Omental fat pad (tissue), 4 donors: ENCODE results near the gene TOX2. TPM values are rescaled to one million over a fixed set of nuclear protein-coding genes. Genes with fewer than 3 reads are reported as not detected.

Source experiments
- ATAC-seq: fragments of 150-250 bp; one replicate; pipeline ENCODE4 v1.9.1; 2016; ENCODE audit warnings: mild to moderate bottlenecking, moderate library complexity; ENCODE audit not compliant: low FRiP score
- DNase-seq: peaks from one replicate; pipeline ENCODE4 v3.0.0-alpha.2; 2019; ENCODE audit warnings: low spot score
- CTCF ChIP-seq, 3 donors: fragments of 450-650 bp; IDR thresholded peaks; one replicate each; pipeline ENCODE4 v1.5.1; 2016 to 2017; ENCODE audit warnings: antibody characterized with exemption in 3 of 3, mild to moderate bottlenecking in 3 of 3, moderate library complexity in 2 of 3
- total RNA-seq, 4 donors: library from RNA; depleted of rRNA; stranded (reverse); fragments of >200 nt; gene quantifications; one replicate each; pipeline ENCODE4 v1.1.0, GENCODE V29; 2016

Gene TOX2
- total RNA-seq, 4 donors from 2014 or later, result 0.44 to 7.1 (median 1.0) TPM

GRCh38 chr20:44054118-44054517, 139.5 kb downstream of the TOX2 start:
- ATAC-seq, result no peak

GRCh38 chr20:44054849-44055248, 140.2 kb downstream of the TOX2 start:
- no peak for DNase-seq
- no peak for ATAC-seq
- TF ChIP-seq CTCF (IDR thresholded peaks at IDR 0.05), result no peak

More at GRCh38 chr20:44054118-44054517, 139.5 kb downstream of the TOX2 start:
- no peak for TF ChIP-seq CTCF (IDR thresholded peaks at IDR 0.05)
- no peak for DNase-seq

GRCh38 chr20:44056010-44056698, 141.5 kb downstream of the TOX2 start:
- TF ChIP-seq CTCF (IDR thresholded peaks at IDR 0.05), result no peak
- DNase-seq (no peak), ATAC-seq (no peak)

GRCh38 chr20:44057698-44058675, 143.3 kb downstream of the TOX2 start:
- no peak for TF ChIP-seq CTCF (IDR thresholded peaks at IDR 0.05)
- DNase-seq, result no peak
- ATAC-seq, result no peak

GRCh38 chr20:44064501-44065400, 150.1 kb downstream of the TOX2 start:
- TF ChIP-seq CTCF (IDR thresholded peaks at IDR 0.05), result no peak
- no peak for ATAC-seq
- no peak for DNase-seq
